ENCODE measurements around the gene CTNNBL1. TPM values are rescaled to one million over a fixed set of nuclear protein-coding genes. Genes with fewer than 3 reads are reported as not detected.

The CTNNBL1 gene
- polyA plus RNA-seq, 1 of the 3 experiments (the other 2 are of a cell fraction): 29.5 TPM

DNA sequence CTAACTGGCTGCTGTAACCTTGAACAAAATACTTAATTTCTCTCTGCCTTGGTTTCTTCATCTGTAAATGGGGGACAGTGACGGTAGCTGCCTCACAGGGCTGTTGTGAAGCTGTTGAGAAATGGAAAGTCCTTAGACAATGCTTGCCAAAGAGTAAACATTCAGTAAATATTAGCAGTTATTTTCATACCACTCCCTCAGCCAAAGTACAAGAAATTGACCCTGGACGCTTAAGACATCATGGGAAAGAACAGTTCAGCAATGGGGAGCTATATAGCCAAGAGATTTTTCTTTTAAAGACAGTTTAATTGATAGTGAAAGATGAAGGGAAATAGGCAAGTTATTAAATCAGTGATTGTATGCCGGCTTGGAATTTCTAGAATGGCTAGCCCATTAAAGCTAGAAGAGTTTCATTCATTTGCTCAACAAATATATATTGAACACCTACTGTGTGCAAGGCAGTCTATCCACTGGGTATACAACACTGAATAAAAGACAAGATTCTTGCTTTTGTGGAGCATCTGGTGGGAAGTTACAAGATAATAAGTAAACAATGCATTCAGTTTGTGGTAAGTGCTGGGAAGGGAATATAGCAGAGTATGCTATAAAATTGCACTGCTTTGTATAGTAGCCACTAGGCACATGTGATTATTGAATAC is 2.0 kb downstream of the CTNNBL1 start (continued):
- no peak for TF ChIP-seq RCOR1 (IDR thresholded peaks at IDR 0.05; ENCODE audit: low read length)

DNA sequence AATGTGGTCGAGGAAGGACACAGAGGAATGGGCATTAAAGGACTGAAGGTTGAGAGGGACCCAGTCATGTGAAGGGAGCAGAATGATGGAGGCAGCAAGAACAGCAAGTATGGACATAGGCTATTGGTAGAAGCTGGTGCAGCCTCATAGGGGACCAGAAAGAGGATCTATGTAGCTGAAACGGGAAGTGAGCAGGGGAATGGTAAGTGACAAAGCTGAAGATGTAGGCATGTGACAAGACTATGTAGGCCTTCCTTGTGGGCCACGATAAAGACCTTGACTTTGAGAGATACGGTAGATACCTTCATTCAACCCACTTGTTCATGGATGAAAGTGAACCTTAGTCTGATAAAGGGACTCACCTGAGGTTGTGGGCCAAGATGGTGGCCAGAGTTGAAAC is 3.5 kb downstream of the CTNNBL1 start:
- POLR2A ChIA-PET: no interaction called here
- 86% methylated on average over 4 of the region's 4 CpGs for WGBS (ENCODE audit: low lambda C conversion rate)

More for the DNA sequence above, 3.5 kb downstream of the CTNNBL1 start:
- Histone ChIP-seq H3K79me2 (ENCODE audit: insufficient read depth) (peaks cover 56% of the 10 kb centered on the region), H3K9me3 (no peaks in the 10 kb centered on the region), H4K20me1 (ENCODE audit: insufficient read depth) (no peaks in the 10 kb centered on the region; the same call in 1 of the 2 replicates), H3K4me3 (ENCODE audit: low read depth in 2 of 2, low read length in 1 of 2) (no peak overlapping the region), H3K9ac (no peak overlapping the region), H3F3A (replicated peaks; ENCODE audit: insufficient read depth) (no peaks in the 10 kb centered on the region), H2AFZ (ENCODE audit: low read depth) (no peak overlapping the region), H3K27ac (ENCODE audit: low read depth in 2 of 2, low read length in 1 of 2) (no peak overlapping the region), H3K27me3 (ENCODE audit: insufficient read depth) (no peaks in the 10 kb centered on the region), H3K9me2 (no peaks in the 10 kb centered on the region), H3K36me3 (replicated peaks in 1 of 2; ENCODE audit: control insufficient read depth in 1 of 2, insufficient read depth in 2 of 2, low read length in 1 of 2) (peaks cover 0 to 3% of the 10 kb centered on the region in 2 experiments), H3K4me2 (no peak overlapping the region), H3K4me1 (ENCODE audit: control insufficient read depth in 1 of 2, insufficient read depth in 2 of 2, low read depth in 1 of 2, low read length in 1 of 2) (peaks cover 0 to 14% of the 10 kb centered on the region in 2 experiments; a peak in 2 of 4 replicates)
- TF ChIP-seq ELF1 (IDR thresholded peaks at IDR 0.05) (no peak), EP300 (IDR thresholded peaks at IDR 0.05; ENCODE audit: borderline replicate concordance in 1 of 2, low read depth in 1 of 2, low read length in 1 of 2) (no peak), MEF2A (IDR thresholded peaks at IDR 0.05; ENCODE audit: borderline replicate concordance, low read depth) (no peak), FOSL2 (IDR thresholded peaks at IDR 0.05; ENCODE audit: borderline replicate concordance, low read depth) (no peak), NRF1 (IDR thresholded peaks at IDR 0.05; ENCODE audit: low read depth, low read length) (no peak), CHD2 (IDR thresholded peaks at IDR 0.05; ENCODE audit: low read length, partially characterized antibody) (no peak), SMC3 (IDR thresholded peaks at IDR 0.05; ENCODE audit: low read depth, low read length) (no peak), EZH2phosphoT487 (IDR thresholded peaks at IDR 0.05; ENCODE audit: borderline replicate concordance, low read depth) (no peak), RXRA (IDR thresholded peaks at IDR 0.05; ENCODE audit: borderline replicate concordance, low read depth) (no peak), YY1 (IDR thresholded peaks at IDR 0.05; ENCODE audit: low read depth) (no peak), TCF12 (IDR thresholded peaks at IDR 0.05) (no peak), TEAD4 (IDR thresholded peaks at IDR 0.05; ENCODE audit: borderline replicate concordance, insufficient read depth) (no peak)
- TF ChIP-seq, protein P1, sequence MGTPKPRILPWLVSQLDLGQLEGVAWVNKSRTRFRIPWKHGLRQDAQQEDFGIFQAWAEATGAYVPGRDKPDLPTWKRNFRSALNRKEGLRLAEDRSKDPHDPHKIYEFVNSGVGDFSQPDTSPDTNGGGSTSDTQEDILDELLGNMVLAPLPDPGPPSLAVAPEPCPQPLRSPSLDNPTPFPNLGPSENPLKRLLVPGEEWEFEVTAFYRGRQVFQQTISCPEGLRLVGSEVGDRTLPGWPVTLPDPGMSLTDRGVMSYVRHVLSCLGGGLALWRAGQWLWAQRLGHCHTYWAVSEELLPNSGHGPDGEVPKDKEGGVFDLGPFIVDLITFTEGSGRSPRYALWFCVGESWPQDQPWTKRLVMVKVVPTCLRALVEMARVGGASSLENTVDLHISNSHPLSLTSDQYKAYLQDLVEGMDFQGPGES (IDR thresholded peaks at IDR 0.05; ENCODE audit: low read depth, low read length): no peak
- TF ChIP-seq, protein P2, sequence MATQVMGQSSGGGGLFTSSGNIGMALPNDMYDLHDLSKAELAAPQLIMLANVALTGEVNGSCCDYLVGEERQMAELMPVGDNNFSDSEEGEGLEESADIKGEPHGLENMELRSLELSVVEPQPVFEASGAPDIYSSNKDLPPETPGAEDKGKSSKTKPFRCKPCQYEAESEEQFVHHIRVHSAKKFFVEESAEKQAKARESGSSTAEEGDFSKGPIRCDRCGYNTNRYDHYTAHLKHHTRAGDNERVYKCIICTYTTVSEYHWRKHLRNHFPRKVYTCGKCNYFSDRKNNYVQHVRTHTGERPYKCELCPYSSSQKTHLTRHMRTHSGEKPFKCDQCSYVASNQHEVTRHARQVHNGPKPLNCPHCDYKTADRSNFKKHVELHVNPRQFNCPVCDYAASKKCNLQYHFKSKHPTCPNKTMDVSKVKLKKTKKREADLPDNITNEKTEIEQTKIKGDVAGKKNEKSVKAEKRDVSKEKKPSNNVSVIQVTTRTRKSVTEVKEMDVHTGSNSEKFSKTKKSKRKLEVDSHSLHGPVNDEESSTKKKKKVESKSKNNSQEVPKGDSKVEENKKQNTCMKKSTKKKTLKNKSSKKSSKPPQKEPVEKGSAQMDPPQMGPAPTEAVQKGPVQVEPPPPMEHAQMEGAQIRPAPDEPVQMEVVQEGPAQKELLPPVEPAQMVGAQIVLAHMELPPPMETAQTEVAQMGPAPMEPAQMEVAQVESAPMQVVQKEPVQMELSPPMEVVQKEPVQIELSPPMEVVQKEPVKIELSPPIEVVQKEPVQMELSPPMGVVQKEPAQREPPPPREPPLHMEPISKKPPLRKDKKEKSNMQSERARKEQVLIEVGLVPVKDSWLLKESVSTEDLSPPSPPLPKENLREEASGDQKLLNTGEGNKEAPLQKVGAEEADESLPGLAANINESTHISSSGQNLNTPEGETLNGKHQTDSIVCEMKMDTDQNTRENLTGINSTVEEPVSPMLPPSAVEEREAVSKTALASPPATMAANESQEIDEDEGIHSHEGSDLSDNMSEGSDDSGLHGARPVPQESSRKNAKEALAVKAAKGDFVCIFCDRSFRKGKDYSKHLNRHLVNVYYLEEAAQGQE (IDR thresholded peaks at IDR 0.05; ENCODE audit: low read depth, low read length): no peak
- TF ChIP-seq, protein P3, sequence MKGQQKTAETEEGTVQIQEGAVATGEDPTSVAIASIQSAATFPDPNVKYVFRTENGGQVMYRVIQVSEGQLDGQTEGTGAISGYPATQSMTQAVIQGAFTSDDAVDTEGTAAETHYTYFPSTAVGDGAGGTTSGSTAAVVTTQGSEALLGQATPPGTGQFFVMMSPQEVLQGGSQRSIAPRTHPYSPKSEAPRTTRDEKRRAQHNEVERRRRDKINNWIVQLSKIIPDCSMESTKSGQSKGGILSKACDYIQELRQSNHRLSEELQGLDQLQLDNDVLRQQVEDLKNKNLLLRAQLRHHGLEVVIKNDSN (IDR thresholded peaks at IDR 0.05; ENCODE audit: borderline replicate concordance, low read depth): no peak
- TF ChIP-seq, protein P4, sequence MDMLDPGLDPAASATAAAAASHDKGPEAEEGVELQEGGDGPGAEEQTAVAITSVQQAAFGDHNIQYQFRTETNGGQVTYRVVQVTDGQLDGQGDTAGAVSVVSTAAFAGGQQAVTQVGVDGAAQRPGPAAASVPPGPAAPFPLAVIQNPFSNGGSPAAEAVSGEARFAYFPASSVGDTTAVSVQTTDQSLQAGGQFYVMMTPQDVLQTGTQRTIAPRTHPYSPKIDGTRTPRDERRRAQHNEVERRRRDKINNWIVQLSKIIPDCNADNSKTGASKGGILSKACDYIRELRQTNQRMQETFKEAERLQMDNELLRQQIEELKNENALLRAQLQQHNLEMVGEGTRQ (IDR thresholded peaks at IDR 0.05; ENCODE audit: borderline replicate concordance, low read depth, low read length): no peak
- TF ChIP-seq, protein P5, sequence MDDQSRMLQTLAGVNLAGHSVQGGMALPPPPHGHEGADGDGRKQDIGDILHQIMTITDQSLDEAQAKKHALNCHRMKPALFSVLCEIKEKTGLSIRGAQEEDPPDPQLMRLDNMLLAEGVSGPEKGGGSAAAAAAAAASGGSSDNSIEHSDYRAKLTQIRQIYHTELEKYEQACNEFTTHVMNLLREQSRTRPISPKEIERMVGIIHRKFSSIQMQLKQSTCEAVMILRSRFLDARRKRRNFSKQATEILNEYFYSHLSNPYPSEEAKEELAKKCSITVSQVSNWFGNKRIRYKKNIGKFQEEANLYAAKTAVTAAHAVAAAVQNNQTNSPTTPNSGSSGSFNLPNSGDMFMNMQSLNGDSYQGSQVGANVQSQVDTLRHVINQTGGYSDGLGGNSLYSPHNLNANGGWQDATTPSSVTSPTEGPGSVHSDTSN (IDR thresholded peaks at IDR 0.05): no peak
- TF ChIP-seq, protein P6, sequence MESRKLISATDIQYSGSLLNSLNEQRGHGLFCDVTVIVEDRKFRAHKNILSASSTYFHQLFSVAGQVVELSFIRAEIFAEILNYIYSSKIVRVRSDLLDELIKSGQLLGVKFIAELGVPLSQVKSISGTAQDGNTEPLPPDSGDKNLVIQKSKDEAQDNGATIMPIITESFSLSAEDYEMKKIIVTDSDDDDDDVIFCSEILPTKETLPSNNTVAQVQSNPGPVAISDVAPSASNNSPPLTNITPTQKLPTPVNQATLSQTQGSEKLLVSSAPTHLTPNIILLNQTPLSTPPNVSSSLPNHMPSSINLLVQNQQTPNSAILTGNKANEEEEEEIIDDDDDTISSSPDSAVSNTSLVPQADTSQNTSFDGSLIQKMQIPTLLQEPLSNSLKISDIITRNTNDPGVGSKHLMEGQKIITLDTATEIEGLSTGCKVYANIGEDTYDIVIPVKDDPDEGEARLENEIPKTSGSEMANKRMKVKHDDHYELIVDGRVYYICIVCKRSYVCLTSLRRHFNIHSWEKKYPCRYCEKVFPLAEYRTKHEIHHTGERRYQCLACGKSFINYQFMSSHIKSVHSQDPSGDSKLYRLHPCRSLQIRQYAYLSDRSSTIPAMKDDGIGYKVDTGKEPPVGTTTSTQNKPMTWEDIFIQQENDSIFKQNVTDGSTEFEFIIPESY (IDR thresholded peaks at IDR 0.05; ENCODE audit: borderline replicate concordance, low read depth): no peak
- CTCF ChIA-PET: interaction anchor here (1.1 kb wide), 1 partner anchor 10 kb away, joined by 3 read pairs; no protein-coding TSS in a partner anchor
- no peak for DNase-seq

Data from SK-N-SH (cell line).